GM12878 (cell line): Measurements from ENCODE around the gene PCDHB7.
A peak's percentile ranks its signal among the peaks of the same experiment; 100 is the strongest.

Experiments used
- CTCF ChIP-seq, 3 experiments: IDR thresholded peaks in 2 of 3; conservative IDR thresholded peaks in 1 of 3; 2 replicates each; pipeline ENCODE4 v1.5.1; 2011; ENCODE audit warnings: low read depth in 3 of 3, low read length in 3 of 3, mild to moderate bottlenecking in 3 of 3, control low read depth in 2 of 3, moderate library complexity in 2 of 3, inconsistent platforms in 1 of 3, mixed read lengths in 1 of 3; ENCODE audit not compliant: control insufficient read depth in 2 of 3, insufficient read depth in 1 of 3; ENCODE audit errors: extremely low read depth in 1 of 3
- E2F8 ChIP-seq: fragments of 450-650 bp; IDR thresholded peaks from 2 replicates; pipeline ENCODE4 v1.6.1; 2018; ENCODE audit warnings: mild to moderate bottlenecking, low read depth, moderate library complexity; ENCODE audit not compliant: partially characterized antibody
- EZH2 ChIP-seq: IDR thresholded peaks from 2 replicates; pipeline ENCODE4 v1.6.1; 2012; ENCODE audit warnings: low read depth, mild to moderate bottlenecking, control low read depth, inconsistent platforms, low read length, borderline replicate concordance; ENCODE audit not compliant: control insufficient read depth
- KDM1A ChIP-seq: fragments of 200-600 bp; sonication (generic); IDR thresholded peaks from 2 replicates; pipeline ENCODE4 v1.6.1; 2016; ENCODE audit warnings: borderline replicate concordance
- MYC ChIP-seq: IDR thresholded peaks from 2 replicates; pipeline ENCODE4 v1.6.1; 2011; ENCODE audit warnings: mild to moderate bottlenecking, low read length, moderate library complexity, inconsistent platforms; ENCODE audit not compliant: insufficient read depth, insufficient replicate concordance, insufficient read length, severe bottlenecking
- POLR2A ChIP-seq: IDR thresholded peaks from 2 replicates; pipeline ENCODE4 v1.6.1; 2011; ENCODE audit warnings: low read depth, mild to moderate bottlenecking, low read length
- RAD21 ChIP-seq: IDR thresholded peaks from 2 replicates; pipeline ENCODE4 v1.6.1; 2011; ENCODE audit warnings: mild to moderate bottlenecking, low read depth, low read length, moderate library complexity; ENCODE audit not compliant: insufficient read depth
- REST ChIP-seq: IDR thresholded peaks from 2 replicates; pipeline ENCODE4 v1.6.1; 2012; ENCODE audit warnings: mild to moderate bottlenecking, low read depth, low read length
- SIN3A ChIP-seq: IDR thresholded peaks from 2 replicates; pipeline ENCODE4 v1.6.1; 2012; ENCODE audit warnings: low read depth, low read length, improper control_type of control experiment
- SKIL ChIP-seq: fragments of 450-650 bp; IDR thresholded peaks from 2 replicates; pipeline ENCODE4 v1.6.1; 2017; ENCODE audit warnings: mild to moderate bottlenecking, low read depth, inconsistent platforms; ENCODE audit not compliant: poor library complexity, severe bottlenecking
- USF1 ChIP-seq: IDR thresholded peaks from 2 replicates; pipeline ENCODE4 v1.6.1; 2011; ENCODE audit warnings: borderline replicate concordance, low read depth, mild to moderate bottlenecking, moderate library complexity, mixed read lengths, low read length; ENCODE audit not compliant: insufficient read depth; ENCODE audit errors: extremely low read length
- USF2 ChIP-seq: IDR thresholded peaks from 2 replicates; pipeline ENCODE4 v1.6.1; 2011; ENCODE audit warnings: low read depth, low read length, improper control_type of control experiment, borderline replicate concordance

- TF ChIP-seq SKIL (no peak), CTCF (IDR thresholded peaks at IDR 0.05 in 2 of 3, conservative IDR thresholded peaks at IDR 0.05 in 1 of 3; ENCODE audit: control insufficient read depth in 2 of 3, extremely low read depth in 1 of 3, insufficient read depth in 1 of 3, low read depth in 3 of 3, low read length in 3 of 3) (no peak; a peak in 1 of 6 replicates), REST (no peak), KDM1A (no peak), POLR2A (no peak), E2F8 (no peak), USF2 (no peak), MYC (no peak), USF1 (no peak), RAD21 (peak; percentile 17; the same call in 1 of the 2 replicates), EZH2 (no peak), SIN3A (no peak)
These were observed 9.8 kb downstream of the PCDHB7 start, which contains the start of gene PCDHB16 for GRCh38 chr5:141182248-141182647.
